ENCODE data around the gene TEX38.

The TEX38 gene

DNA sequence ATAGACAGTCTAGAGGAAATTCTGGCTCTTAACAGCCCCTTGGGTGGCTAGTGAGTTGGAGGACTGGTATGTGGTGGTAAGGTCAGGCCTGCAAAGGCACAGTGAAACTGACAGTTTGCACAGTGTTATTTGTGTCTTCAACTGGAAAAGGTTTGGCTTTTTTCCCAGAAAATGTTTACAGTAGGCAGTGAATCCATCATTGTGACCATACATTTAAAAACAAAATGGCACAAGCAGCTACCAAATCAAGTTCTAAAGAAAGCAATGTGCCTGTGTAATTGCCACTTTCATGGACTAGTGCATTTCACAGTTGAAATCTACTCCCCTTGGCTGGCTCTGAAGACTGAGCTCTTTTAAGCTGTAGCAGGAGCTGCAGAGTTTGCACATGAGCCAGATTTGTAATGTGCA is 28.3 kb upstream of the TEX38 start:
- ATAC-seq: peak; percentile 99
- TF ChIP-seq PPARA (CRISPR knock-in tag; IDR thresholded peaks at IDR 0.05; ENCODE audit: borderline replicate concordance): no peak
- TF ChIP-seq SNAI2 (CRISPR knock-in tag; IDR thresholded peaks at IDR 0.05): no peak
- TF ChIP-seq, protein P1, sequence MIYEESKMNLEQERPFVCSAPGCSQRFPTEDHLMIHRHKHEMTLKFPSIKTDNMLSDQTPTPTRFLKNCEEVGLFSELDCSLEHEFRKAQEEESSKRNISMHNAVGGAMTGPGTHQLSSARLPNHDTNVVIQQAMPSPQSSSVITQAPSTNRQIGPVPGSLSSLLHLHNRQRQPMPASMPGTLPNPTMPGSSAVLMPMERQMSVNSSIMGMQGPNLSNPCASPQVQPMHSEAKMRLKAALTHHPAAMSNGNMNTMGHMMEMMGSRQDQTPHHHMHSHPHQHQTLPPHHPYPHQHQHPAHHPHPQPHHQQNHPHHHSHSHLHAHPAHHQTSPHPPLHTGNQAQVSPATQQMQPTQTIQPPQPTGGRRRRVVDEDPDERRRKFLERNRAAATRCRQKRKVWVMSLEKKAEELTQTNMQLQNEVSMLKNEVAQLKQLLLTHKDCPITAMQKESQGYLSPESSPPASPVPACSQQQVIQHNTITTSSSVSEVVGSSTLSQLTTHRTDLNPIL (CRISPR knock-in tag; IDR thresholded peaks at IDR 0.05; ENCODE audit: low read depth): no peak
- no peak for TF ChIP-seq TOX (CRISPR knock-in tag; IDR thresholded peaks at IDR 0.05; ENCODE audit: borderline replicate concordance)
- no peak for TF ChIP-seq ZNF70 (CRISPR knock-in tag; IDR thresholded peaks at IDR 0.05)
- TF ChIP-seq RARB (CRISPR knock-in tag; IDR thresholded peaks at IDR 0.05): no peak
- TF ChIP-seq, protein P2, sequence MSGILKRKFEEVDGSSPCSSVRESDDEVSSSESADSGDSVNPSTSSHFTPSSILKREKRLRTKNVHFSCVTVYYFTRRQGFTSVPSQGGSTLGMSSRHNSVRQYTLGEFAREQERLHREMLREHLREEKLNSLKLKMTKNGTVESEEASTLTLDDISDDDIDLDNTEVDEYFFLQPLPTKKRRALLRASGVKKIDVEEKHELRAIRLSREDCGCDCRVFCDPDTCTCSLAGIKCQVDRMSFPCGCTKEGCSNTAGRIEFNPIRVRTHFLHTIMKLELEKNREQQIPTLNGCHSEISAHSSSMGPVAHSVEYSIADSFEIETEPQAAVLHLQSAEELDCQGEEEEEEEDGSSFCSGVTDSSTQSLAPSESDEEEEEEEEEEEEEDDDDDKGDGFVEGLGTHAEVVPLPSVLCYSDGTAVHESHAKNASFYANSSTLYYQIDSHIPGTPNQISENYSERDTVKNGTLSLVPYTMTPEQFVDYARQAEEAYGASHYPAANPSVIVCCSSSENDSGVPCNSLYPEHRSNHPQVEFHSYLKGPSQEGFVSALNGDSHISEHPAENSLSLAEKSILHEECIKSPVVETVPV (CRISPR knock-in tag; IDR thresholded peaks at IDR 0.05): no peak
- TF ChIP-seq ESRRG (CRISPR knock-in tag; IDR thresholded peaks at IDR 0.05): no peak
- TF ChIP-seq ARNTL (CRISPR knock-in tag; IDR thresholded peaks at IDR 0.05; ENCODE audit: borderline replicate concordance, low read depth): no peak
- no peak for TF ChIP-seq ZFP30 (CRISPR knock-in tag; IDR thresholded peaks at IDR 0.05)
- no peak for TF ChIP-seq CSDC2 (CRISPR knock-in tag; IDR thresholded peaks at IDR 0.05)
- TF ChIP-seq OSR1 (CRISPR knock-in tag; IDR thresholded peaks at IDR 0.05): no peak; the same call in 1 of the 2 replicates
- TF ChIP-seq, protein P3, sequence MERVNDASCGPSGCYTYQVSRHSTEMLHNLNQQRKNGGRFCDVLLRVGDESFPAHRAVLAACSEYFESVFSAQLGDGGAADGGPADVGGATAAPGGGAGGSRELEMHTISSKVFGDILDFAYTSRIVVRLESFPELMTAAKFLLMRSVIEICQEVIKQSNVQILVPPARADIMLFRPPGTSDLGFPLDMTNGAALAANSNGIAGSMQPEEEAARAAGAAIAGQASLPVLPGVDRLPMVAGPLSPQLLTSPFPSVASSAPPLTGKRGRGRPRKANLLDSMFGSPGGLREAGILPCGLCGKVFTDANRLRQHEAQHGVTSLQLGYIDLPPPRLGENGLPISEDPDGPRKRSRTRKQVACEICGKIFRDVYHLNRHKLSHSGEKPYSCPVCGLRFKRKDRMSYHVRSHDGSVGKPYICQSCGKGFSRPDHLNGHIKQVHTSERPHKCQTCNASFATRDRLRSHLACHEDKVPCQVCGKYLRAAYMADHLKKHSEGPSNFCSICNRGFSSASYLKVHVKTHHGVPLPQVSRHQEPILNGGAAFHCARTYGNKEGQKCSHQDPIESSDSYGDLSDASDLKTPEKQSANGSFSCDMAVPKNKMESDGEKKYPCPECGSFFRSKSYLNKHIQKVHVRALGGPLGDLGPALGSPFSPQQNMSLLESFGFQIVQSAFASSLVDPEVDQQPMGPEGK (CRISPR knock-in tag; IDR thresholded peaks at IDR 0.05; ENCODE audit: borderline replicate concordance): no peak
- TF ChIP-seq TSHZ2 (CRISPR knock-in tag; IDR thresholded peaks at IDR 0.05): no peak
- TF ChIP-seq TCF4 (CRISPR knock-in tag; IDR thresholded peaks at IDR 0.05; ENCODE audit: borderline replicate concordance): no peak
- no peak for TF ChIP-seq GLIS3 (CRISPR knock-in tag; IDR thresholded peaks at IDR 0.05)
- no peak for TF ChIP-seq POU6F1 (CRISPR knock-in tag; IDR thresholded peaks at IDR 0.05; ENCODE audit: borderline replicate concordance, low read depth)
- TF ChIP-seq ZNF565 (CRISPR knock-in tag; conservative IDR thresholded peaks at IDR 0.05; ENCODE audit: low read depth): no peak
- no peak for TF ChIP-seq ZNF8 (CRISPR knock-in tag; IDR thresholded peaks at IDR 0.05)
- TF ChIP-seq BACH2 (CRISPR knock-in tag; IDR thresholded peaks at IDR 0.05; ENCODE audit: borderline replicate concordance): no peak

GRCh38 chr1:46645815-46646214 is 25.8 kb upstream of the TEX38 start:
- TF ChIP-seq GLIS3 (CRISPR knock-in tag; IDR thresholded peaks at IDR 0.05) (no peak), POU6F1 (CRISPR knock-in tag; IDR thresholded peaks at IDR 0.05; ENCODE audit: borderline replicate concordance, low read depth) (no peak), TSHZ2 (CRISPR knock-in tag; IDR thresholded peaks at IDR 0.05) (no peak), ZC3H10 (CRISPR knock-in tag; IDR thresholded peaks at IDR 0.05) (no peak)

More at GRCh38 chr1:46645815-46646214, 25.8 kb upstream of the TEX38 start:
- ATAC-seq: no peak

Measured in SK-N-SH treated with all-trans-retinoic acid at 6 μM for 48 hours (cell line).